ENCODE results near the gene ATXN1. TPM values are rescaled to one million over a fixed set of nuclear protein-coding genes. Genes with fewer than 3 reads are reported as not detected.

The ATXN1 gene
- total and polyA plus RNA-seq, 7 donors = 1.3 to 50.9 (median 21.6) TPM

DNA sequence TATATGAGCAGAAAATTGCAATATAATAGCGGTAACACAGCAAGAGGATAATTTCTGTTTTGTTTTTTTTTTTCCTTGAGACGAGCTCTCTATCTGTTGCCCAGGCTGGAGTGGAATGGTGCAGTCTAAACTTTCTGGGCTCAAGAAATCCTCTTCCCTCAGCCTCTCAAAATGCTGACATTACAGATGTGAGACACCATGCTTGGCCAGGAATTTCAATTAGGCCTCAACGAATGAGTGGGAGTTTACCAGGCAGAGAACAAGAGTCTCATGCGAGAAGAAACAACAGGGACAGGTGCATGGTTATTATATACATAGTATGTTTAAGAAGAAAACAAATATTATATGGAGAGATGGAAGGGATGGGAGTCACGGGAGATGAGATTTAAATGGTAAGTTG, 111.4 kb downstream of the ATXN1 start:
- Histone ChIP-seq H3K27me3 (ENCODE audit: insufficient read depth in 3 of 3, low read length in 2 of 3) (no peaks in the 10 kb centered on the region), H3K27ac (no peak overlapping the region), H3K9me3 (no peaks in the 10 kb centered on the region), H3K36me3 (ENCODE audit: insufficient read depth in 1 of 2, low read depth in 1 of 2) (no peaks in the 10 kb centered on the region), H3K4me1 (peaks cover 16% of the 10 kb centered on the region), H3K4me3 (no peak overlapping the region)
- intact Hi-C loops (cut with DNase I) = no loop called here
- DNase-seq (no peak), ATAC-seq (no peak)
- TF ChIP-seq, protein P1, sequence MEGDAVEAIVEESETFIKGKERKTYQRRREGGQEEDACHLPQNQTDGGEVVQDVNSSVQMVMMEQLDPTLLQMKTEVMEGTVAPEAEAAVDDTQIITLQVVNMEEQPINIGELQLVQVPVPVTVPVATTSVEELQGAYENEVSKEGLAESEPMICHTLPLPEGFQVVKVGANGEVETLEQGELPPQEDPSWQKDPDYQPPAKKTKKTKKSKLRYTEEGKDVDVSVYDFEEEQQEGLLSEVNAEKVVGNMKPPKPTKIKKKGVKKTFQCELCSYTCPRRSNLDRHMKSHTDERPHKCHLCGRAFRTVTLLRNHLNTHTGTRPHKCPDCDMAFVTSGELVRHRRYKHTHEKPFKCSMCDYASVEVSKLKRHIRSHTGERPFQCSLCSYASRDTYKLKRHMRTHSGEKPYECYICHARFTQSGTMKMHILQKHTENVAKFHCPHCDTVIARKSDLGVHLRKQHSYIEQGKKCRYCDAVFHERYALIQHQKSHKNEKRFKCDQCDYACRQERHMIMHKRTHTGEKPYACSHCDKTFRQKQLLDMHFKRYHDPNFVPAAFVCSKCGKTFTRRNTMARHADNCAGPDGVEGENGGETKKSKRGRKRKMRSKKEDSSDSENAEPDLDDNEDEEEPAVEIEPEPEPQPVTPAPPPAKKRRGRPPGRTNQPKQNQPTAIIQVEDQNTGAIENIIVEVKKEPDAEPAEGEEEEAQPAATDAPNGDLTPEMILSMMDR (IDR thresholded peaks at IDR 0.05) = no peak
- 84 to 87% (median 86%) methylated on average over 5 of the region's 5 CpGs for WGBS, 3 donors

DNA sequence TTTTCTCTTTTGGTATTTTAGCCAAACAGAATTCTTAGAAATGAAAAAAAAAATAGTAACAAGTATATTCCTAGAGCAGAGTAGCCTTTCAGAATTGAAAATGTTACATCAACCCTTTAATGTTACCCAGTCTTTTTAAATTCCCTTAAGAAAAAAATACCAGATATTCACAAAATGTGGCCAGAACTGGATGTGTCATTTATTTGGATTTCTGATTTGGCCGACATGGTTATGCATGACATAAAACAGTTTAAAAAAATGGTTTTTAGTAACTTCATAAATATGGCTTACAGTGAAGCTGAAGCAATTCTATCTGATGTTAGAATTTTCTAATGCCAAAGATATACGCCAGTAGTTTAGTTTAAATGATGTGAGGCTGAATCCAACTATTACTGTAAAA, 112.0 kb downstream of the ATXN1 start:
- no peak for ATAC-seq
- no peak for DNase-seq
- 71 to 77% (median 75%) methylated on average over 2 of the region's 2 CpGs for WGBS, 3 donors
- no peaks in the 10 kb centered on the region for H3K9me3 ChIP-seq
- no peak overlapping the region for H3K27ac ChIP-seq
- intact Hi-C loops (cut with DNase I) = no loop called here
- H3K4me3 ChIP-seq = no peak overlapping the region
- peaks cover 0 to 5% of the 10 kb centered on the region in 2 donors for H3K36me3 ChIP-seq (ENCODE audit: insufficient read depth in 1 of 2, low read depth in 1 of 2)
- no peaks in the 10 kb centered on the region for H3K27me3 ChIP-seq (ENCODE audit: insufficient read depth in 3 of 3, low read length in 2 of 3)
- H3K4me1 ChIP-seq = peaks cover 16% of the 10 kb centered on the region
- TF ChIP-seq, protein P1 (IDR thresholded peaks at IDR 0.05) = no peak

DNA sequence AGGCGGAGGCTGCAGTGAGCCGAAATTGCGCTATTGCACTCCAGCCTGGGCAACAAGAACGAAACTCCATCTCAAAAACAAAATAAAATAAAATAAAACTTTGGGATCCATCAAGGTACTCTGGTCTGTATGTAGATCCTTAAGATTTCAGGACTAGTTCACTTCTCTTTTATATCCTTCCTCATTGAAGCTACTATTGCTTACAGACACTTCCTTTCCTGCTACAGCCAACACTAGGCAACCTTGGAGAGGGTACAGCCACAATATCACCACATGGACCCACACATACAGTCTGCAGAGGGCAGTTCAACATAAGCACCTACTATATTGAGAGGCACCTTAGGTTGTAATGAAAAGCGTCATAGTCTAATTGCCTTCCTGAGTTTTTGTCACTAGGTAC, 113.3 kb downstream of the ATXN1 start:
- ATAC-seq (no peak), DNase-seq (no peak)
- no peak overlapping the region for H3K27ac ChIP-seq
- H3K27me3 ChIP-seq (ENCODE audit: insufficient read depth in 3 of 3, low read length in 2 of 3) = no peaks in the 10 kb centered on the region
- WGBS, 3 donors = 95 to 99% (median 97%) methylated on average over 5 of the region's 5 CpGs
- TF ChIP-seq, protein P1 (IDR thresholded peaks at IDR 0.05) = no peak
- peaks cover 0 to 8% of the 10 kb centered on the region in 2 donors for H3K36me3 ChIP-seq (ENCODE audit: insufficient read depth in 1 of 2, low read depth in 1 of 2)
- H3K4me3 ChIP-seq = no peak overlapping the region
- no peaks in the 10 kb centered on the region for H3K9me3 ChIP-seq
- intact Hi-C loops (cut with DNase I) = no loop called here
- H3K4me1 ChIP-seq = peaks cover 6% of the 10 kb centered on the region

DNA sequence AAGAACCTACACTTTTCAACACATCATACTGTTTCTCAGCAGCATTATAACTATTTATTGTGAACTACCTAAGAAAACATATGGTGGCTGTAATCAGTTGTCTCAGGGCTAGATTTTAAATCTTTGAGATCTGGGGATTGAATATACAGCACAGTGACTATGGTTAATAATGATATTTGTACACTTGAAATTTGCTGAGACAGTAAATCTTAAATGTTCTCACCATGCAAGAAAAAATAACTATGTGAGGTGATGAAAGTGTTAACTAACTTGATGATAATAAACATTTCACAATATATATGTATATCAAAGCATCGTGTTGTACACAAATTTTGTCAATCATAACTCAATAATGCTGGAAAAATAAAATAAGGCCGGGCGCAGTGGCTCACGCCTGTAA, 113.8 kb downstream of the ATXN1 start:
- WGBS, 3 donors = 92 to 95% (median 92%) methylated on average over 4 of the region's 4 CpGs
- ATAC-seq (no peak), DNase-seq (no peak)
- no peaks in the 10 kb centered on the region for H3K27me3 ChIP-seq (ENCODE audit: insufficient read depth in 3 of 3, low read length in 2 of 3)
- no peaks in the 10 kb centered on the region for H3K9me3 ChIP-seq
- H3K36me3 ChIP-seq (ENCODE audit: insufficient read depth in 1 of 2, low read depth in 1 of 2) = peaks cover 0 to 8% of the 10 kb centered on the region in 2 donors
- H3K4me3 ChIP-seq = no peak overlapping the region
- TF ChIP-seq, protein P1 (IDR thresholded peaks at IDR 0.05) = no peak
- no peak overlapping the region for H3K27ac ChIP-seq
- intact Hi-C loops (cut with DNase I) = no loop called here
- H3K4me1 ChIP-seq = peaks cover under 1% of the 10 kb centered on the region

DNA sequence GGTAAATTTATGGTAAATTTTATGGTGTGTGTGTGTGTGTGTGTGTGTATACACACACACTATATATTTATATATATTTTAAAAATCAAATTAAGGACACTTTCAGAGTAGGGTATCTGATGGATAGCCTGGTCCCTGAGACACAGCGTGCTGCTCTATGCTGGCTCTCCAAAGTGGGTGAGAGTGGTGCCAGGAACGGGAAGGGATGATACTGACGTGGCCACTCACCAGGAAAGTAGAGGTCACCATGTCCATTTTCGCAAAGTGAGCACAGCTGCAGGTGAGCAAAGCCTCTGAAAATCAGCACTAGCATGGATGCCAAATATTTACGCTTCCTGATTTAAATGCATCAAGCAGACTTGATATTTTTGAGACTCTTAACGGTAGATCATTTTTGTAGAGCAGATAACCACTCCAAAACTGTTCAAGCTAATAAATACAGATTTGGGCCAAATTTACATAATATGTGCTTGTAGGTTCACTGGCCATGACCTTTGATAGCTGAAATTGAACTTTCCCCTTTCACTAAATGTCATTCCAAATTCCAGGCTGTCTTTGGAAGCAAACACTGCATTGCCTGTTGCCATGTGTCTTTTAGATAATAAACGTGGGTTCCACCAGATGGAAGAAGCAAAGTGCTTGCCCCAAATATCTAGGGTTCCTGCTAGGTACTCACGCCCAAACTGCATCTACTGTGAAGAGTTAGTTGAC, 116.6 kb downstream of the ATXN1 start:
- DNase-seq = no peak

More for the DNA sequence above, 116.6 kb downstream of the ATXN1 start:
- Histone ChIP-seq H3K9me3 (no peaks in the 10 kb centered on the region), H3K27me3 (ENCODE audit: insufficient read depth in 3 of 3, low read length in 2 of 3) (no peaks in the 10 kb centered on the region), H3K4me1 (no peaks in the 10 kb centered on the region), H3K36me3 (ENCODE audit: insufficient read depth in 1 of 2, low read depth in 1 of 2) (peaks cover 0 to 14% of the 10 kb centered on the region in 2 donors), H3K27ac (no peak overlapping the region), H3K4me3 (no peak overlapping the region)
- WGBS, 3 donors = 64 to 77% (median 70%) methylated on average over 8 of the region's 8 CpGs
- TF ChIP-seq, protein P1 (IDR thresholded peaks at IDR 0.05) = no peak
- peak in 3 of 4 donors; percentile 54 to 65 (median 62) for ATAC-seq
- intact Hi-C loops (cut with DNase I) = no loop called here

Measured in psoas muscle (tissue), 8 donors.